GM11168 (cell line): ENCODE results near the gene INSYN1.

Experiments used
- in situ Hi-C: fragments of 300-500 bp; cut with MboI; formaldehyde crosslinking; loops from one replicate; pipeline ENCODE4 v1.12.0; 2022; ENCODE audit warnings: low sequenced_read_pairs; ENCODE audit not compliant: unreplicated experiment

INSYN1 gene

GRCh38 chr15:73779974-73780373, 26.8 kb upstream of the INSYN1 start:
- in situ Hi-C loops, result no loop called here

GRCh38 chr15:73777741-73778140, 24.6 kb upstream of the INSYN1 start:
- in situ Hi-C loops, result no loop called here

GRCh38 chr15:73773428-73773827, 20.3 kb upstream of the INSYN1 start:
- in situ Hi-C loops, result no loop called here

GRCh38 chr15:73771385-73772045, 18.4 kb upstream of the INSYN1 start:
- in situ Hi-C loops, result no loop called here

DNA sequence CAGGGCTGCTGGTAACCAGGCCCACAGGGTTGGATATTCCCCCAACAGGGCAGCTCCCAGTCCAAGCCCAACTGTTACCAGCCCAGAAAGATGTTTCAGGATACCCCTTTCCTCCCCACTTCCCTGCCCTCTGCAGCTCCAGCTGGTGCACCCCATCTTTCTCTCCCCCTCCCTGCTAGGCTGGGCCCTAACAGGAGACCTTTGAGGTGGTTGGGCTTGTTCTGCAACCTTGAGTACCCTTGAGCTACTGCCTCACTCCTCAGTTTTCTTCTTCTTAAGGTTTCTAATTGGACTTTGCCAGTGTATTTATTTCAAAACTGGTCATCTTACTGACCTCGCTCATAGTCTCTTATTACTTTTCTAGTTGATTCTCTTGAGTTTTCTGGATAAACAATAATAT, 16.9 kb upstream of the INSYN1 start:
- in situ Hi-C loops, result no loop called here

DNA sequence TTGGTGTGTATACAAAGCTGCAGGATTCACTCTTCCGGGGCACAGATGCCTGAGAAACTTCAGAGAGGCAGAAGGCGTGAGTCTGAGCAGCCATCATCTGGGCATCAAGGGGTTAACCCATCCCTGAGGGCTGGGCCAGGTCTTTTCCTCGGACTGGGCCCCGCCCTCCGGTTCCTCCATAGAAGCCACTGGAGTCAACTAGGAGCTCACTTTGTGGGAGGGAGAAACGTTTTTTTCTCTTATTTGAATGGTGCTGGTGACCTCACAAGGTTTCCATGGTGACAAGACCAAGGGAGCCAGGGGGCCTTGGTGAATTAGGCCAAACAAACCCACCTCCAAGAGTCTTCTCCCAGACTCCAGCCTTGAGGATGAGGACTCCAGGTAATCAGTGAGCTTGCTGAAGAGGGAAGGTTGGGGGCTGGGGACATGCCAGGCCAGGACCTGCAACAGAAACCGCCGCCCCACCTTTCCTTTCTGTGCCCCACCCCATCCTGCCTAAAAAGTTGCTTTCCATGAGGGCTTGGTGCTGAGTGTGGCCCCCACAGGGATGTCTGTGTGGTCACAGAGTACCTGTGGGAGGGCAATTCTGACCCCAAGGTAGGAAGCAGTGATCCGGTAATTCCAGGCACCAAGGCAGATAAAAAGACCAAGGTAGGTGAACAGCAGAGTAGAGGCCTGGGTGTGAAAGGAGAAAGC, 14.8 kb upstream of the INSYN1 start:
- in situ Hi-C loops, result no loop called here

DNA sequence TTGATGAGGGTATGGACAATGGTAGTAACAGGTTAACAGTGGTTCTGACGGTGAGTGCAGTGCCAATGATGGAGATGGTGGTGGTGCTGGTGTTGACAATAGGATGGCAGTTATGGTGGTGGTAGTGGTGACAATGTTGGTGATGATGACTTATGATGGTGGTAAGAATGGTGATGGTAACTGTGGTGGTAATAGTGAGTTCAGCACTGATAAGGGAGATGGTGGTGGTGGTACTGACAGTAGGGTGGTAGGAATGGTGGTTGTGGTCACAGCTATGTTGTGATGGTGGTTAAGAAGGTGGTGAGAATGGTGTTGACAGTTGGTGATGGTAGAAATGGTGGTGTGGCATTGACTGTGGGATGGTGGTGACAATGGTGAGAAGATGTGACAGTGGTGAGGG, 13.4 kb upstream of the INSYN1 start:
- in situ Hi-C loops, result no loop called here

- in situ Hi-C loops, result no loop called here
Measured at GRCh38 chr15:73765778-73766177, 12.6 kb upstream of the INSYN1 start.

DNA sequence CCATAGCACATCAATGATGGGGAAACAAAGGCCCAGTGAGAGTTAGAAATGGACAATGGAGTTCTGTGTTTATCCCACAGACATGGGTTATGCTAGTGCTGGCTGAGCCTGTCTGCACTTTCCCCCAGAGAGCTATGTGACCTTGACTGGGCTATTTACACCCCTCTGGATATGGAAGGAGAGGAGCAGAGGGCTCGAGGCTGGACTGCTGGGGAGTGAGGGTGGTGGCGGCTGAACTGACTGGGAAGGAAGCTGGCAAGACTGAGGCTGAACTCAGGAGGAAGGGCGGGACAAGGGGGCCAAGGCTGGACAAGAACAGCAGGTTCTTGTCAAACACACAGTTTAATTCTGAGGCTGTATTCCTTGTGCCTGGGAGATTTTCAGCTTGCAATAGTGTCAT, 10.8 kb upstream of the INSYN1 start:
- in situ Hi-C loops, result no loop called here

DNA sequence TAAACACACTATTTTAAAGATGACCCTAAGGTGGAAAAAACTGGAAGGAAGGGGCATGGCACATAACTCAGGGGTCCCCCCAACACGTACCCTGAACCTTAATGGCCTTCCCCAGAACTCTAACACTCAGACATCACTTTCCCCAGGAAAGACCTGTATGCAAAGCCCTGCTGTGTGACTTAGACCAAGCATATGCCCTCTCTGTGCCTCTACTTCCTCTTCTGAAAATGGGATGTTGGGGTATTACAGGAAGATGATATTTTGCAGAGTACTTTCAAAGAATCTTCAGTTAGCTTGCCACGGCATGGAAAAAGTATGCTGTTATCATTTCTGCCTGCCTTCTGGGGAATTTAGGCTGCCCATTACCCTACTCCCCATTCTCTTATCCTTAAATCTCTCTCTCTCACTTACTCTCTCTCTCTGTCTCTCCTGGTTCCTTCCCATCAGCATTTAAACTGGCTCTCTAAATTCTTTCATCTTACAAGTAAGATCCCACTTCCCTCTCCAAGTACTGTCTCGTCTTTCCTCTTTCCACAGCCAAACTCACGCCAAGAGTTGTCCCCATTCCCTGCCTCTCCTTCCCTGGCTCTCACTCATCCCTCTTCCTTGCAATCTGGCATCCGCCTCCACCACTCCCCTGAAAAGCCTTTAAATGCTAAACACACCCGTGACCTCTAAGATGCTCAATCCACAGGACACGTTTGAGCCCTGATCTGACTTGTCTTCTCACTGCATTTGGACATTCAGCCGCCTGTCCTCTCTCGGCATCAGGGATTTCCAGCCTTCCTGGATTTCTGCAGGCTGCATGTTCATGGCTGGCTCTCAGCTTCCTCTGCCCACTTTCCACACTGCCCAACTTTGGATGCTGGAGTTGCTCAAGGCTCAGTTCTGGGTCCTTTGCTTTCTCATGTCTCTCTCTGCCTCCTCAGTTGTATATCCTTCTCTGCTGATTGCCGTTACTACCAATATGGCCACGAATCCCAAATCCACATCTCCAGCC, 7.5 kb upstream of the INSYN1 start:
- in situ Hi-C loops, result no loop called here

DNA sequence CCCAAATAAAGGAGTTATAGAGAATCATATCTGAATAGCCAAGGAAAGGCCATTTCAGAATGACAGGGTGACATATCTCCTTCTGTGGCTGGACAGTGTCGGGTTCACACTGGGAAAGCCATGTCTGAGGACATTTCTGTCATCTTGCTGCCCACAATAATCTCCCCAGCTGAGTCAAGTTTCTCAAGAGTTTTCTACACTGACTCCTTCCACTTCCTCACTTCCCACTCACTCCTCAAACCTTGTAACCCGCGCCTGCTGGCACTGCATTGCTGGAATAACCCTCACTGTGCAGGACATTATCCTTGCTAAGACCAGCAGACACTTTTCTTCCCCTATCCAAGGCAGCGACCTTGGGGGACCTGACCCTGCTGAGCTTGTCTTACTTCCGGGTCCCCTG, 5.3 kb upstream of the INSYN1 start:
- in situ Hi-C loops, result no loop called here

GRCh38 chr15:73757571-73757970, 4.4 kb upstream of the INSYN1 start:
- in situ Hi-C loops, result no loop called here

GRCh38 chr15:73756947-73757513, 3.9 kb upstream of the INSYN1 start:
- in situ Hi-C loops, result no loop called here

DNA sequence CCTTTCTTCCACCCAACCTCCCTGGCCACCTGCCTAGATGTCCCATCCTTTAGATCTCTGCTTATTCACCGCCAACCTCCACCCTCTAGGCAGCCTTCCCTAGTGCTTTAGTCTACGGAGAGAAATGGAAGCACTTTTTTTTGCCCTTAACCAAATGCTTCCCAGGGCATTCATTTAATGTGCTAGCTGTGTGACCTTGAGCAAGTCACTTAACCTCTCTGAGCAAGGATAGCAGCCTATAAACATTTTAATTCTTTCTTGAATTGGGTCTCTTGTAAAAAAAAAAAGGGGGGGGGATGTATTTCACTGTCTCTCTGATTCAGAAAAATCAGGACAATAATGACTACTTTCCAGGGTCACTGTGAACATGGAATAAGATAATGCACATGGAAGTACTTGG, 3.2 kb upstream of the INSYN1 start:
- in situ Hi-C loops, result no loop called here

GRCh38 chr15:73755946-73756345, 2.8 kb upstream of the INSYN1 start:
- in situ Hi-C loops, result no loop called here

DNA sequence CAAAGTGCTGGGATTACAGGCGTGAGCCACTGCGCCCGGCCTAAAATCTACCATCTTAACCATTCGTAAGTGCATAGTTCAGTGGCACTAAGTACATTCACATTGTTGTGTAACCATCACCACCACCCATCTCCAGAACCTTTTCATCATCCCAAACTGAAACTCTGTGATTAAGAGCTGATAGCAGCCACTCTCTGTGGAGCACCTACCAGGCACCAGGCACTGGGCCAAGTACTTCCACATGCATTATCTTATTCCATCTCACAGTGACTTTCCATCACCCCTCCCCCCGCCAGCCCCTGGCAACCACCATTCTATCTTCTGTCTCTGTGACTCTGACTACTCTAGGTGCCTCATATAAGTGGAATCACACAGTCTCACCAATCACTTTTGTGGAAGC, 2.3 kb upstream of the INSYN1 start:
- in situ Hi-C loops, result no loop called here

DNA sequence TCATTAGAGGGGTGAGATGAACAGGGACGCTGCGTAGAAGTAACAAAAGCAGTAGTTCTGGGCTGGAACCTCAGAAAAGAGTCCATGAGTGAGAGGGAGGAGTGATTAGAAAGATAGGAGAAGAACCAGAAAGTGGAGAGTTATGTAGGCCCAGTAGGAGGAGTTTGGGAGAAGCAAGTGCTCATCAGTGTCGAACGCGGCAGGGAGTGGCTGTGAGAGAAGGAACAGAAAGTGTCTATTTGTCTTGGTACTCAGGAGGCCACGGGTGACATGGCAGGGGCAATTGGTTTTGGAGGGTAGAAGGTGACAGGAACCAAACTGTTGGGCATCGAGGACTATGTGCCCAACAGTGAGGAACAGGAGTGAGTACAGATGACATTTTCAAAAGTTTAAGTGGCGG, 1.3 kb upstream of the INSYN1 start:
- in situ Hi-C loops, result no loop called here

- in situ Hi-C loops, result no loop called here
Measured at GRCh38 chr15:73752806-73753193, 351 bp downstream of the INSYN1 start.

- in situ Hi-C loops, result no loop called here
Measured at GRCh38 chr15:73751899-73752805, 999 bp downstream of the INSYN1 start.

DNA sequence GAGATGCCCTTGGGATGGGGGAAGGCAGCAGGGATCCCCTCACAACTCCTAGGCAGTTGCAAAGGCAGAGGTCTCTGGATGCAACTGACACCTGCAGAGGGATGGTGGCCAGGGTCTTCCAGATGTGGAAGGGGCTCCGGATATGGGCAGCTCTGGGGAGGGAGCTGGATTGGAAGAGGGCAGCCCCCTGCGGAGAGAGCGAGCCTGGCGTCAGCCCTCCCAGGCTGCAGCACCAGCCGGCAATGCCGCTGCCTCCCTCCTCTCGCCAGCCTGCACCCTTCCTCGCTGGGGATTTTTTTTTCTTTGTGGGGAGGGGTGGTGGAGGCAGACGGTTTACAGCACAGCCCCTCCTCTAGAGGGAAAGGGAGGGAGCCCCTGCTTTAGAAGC, 1.6 kb downstream of the INSYN1 start:
- in situ Hi-C loops, result no loop called here
